DLD1 (cell line): ENCODE measurements around the gene FAM83D.
"Not testable (repeated sequence)": the region's sequence is repeated elsewhere in the genome, so short reads cannot be mapped to it uniquely, and the experiment has no call there.

Experiments
- in situ Hi-C: cut with HindIII; loops from 2 replicates; pipeline ENCODE4 v1.10.0; 2017; ENCODE audit warnings: low sequenced_read_pairs

Gene FAM83D

DNA sequence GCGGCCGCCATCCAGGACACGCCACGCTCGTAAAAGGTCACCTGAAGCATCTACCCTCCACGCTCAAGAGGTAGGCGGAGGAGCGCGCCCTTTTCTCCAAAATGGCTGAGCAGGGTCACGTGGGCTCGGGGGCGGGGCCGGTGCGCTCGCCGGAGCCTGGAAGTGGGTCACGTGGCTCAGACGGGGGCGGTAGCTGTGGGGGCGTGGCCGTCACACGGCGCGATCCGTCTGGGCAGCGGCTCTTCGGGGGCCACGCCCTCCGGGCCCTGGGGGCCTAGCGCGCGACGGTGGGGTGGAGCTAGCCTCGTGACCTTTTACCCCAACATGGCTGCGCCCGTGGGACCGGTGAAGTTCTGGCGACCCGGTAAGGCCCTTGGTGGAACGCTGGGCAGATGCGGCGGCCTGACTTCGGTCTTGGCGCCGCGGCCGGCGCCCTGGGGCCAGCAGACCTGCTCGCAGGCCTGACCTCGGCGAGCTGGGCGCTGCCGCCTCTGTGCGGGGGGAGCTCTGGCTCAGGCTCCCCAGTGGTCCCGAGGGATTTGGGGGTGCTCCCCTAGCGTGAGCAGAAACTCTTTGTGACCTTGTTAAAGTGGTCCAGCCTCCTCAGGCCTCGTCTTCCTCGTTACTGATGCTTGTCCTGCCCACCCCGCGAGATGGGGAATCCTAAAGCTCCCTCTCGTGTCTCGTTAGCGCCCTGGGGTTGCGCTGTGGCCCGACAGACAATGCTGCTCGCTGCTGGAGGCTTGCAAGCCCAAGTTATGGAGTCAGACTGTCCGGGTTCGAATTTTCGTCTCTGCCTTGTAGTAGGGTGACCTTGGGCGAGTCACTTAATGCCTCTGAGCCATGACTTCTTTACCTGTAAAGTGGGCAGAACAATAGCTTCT is 36.1 kb downstream of the FAM83D start, which contains the start of gene DHX35:
Gene DHX35 (plus strand): TSS at position 301 of the 884 bp plus-strand sequence. CDS start 24 bp downstream, at position 325.
- in situ Hi-C loops = no loop called here

DNA sequence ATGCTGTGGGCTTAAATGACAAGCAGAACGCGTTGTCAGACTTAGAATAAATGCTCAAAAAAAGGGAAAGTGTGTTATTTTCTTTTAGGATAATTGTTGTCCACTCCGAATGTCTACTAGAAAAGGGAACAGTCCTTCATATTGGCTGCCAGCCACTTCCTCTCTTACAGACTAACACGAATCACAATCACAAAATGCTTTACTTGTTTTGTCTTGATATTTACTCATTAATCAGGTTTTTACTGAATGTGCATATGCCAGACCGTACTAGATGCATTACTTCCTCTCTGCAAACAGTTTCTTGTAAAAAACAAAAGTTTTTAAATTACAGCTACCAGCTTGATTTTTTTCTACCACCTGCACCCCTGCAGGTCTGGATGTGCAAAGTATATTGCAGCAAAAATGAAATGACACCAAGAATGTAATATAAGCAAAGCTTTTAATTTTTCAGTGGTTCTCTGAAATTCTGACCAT is 36.7 kb downstream of the FAM83D start:
- in situ Hi-C loops = no loop called here

DNA sequence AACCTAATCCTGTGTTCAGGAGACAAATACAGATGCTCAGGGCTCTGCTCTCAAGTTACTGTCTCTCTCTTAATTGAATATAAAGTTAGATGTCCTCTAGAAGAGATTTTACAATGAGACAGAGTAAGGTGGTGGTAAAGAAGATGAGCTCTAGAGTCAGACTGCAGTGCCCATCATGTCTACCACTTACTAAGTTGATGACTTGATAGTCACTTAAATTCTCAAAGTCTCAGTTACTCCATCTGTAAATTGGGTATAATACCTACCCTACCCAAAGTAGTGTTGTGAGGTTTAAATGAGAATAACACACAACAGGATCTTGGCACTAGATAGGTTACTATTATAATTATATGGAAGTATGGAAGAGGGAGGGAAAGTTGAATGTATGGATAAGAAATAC is 37.5 kb downstream of the FAM83D start:
- in situ Hi-C loops = no loop called here

DNA sequence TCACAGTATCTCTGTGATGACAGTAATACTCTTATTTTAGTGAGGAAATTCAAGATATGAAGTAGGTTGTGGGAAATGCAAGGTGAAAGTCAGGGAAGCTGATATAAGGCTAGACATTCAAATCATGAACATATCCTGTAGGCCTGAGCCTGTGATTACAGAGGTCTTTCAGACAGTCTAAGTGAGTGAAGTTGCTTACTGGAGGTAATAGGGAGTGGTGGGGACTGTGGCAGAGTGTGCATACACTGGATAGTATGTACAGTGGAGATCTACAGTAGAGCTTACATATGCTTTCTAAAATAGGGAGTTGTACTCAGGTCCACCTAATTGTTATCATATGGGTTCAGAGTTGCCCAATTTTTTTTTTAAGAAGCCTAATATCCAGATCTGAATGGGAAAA is 39.0 kb downstream of the FAM83D start:
- in situ Hi-C loops = no loop called here

DNA sequence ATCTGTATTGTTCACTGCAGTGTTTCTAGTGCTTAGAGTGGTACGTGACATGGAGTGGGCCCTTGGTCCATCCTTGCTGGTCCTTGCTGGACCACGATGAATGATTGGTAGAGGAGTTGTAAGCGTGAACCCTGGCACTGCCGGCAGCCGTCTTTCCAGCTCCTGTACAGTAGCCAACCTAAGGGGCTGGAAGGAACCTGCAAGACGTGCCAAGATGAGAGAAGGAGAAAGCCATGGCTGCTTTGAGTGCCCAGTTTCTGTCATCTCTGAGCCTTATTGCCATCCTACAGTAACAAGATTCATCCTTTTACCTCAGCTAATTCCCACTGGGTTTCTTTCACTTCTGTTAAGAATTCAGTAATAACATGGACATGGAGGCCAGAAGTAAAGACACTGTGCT is 41.9 kb downstream of the FAM83D start:
- in situ Hi-C loops = no loop called here

DNA sequence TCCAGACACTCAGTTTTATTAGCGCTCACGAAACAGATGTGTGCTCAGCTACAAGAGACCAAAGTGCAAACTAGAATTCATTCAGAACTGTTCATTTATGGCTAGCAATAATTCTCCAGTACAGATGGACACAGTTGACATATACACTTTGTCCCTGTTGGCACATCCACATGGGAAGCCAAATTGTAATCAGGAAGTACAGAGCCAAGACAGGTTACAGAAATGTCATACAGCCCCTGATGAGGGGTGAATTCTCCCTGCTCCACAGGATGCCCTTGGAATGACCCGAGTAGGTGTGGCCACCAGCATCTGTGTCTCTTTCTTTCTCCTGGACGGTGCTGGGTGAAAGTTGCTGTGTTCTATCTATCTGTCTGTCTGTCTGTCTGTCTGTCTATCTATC is 43.5 kb downstream of the FAM83D start:
- in situ Hi-C loops = no loop called here

DNA sequence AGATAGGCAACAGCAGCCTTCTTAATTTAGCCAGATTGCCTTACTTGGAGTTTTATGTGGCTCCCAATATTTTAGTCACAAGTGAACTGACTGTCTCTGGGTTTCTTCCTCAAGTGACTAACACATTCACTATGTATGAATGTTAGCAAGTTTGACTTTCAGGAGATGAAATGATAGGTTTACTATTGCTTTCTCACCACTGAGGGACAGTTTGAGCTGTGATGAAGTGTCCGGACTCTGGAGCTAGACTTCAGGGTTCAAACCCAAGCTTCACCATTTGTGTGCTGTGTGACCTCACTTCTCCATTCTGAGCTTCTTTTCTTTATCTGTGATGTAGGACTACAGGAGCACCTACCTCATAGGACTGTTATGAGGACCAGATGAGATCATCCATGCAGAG is 44.1 kb downstream of the FAM83D start:
- in situ Hi-C loops = no loop called here

DNA sequence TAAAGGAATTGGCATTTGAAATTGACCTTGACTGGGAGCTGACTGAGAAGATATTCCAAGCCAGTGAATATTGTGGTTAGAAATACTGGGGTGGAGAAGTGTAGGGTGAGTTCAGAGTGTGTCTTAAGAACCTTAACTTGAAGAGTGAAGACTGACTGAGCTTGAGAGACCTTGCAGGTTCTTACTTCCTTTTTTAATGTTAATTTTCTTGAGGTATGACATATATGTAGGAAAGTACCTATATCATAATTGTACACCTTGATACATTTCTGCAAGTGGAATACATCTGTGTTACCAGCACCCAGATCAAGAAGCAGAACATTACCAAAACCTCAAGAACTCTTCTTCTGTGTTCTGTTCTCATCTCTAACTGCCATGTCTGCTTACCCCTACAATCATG is 46.9 kb downstream of the FAM83D start:
- in situ Hi-C loops = no loop called here

DNA sequence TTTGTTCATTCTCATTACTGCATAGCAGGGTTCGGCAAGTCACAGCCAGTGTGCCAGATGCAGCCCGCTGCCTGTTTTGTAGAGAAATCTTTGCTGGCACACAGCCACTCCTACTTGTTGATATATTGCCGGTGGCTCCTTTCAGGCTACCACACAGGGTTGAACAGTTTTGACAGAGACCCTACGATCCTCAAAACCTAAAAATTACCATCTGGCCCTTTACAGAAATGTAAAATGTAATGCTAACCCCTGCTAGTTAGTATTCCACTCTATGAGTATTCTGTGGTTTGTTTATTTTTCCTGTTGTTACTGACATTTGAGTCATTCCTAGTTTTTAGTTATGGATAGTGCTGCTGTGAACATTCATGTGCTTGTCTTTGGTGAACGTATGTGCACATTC is 47.4 kb downstream of the FAM83D start:
- in situ Hi-C loops = no loop called here

DNA sequence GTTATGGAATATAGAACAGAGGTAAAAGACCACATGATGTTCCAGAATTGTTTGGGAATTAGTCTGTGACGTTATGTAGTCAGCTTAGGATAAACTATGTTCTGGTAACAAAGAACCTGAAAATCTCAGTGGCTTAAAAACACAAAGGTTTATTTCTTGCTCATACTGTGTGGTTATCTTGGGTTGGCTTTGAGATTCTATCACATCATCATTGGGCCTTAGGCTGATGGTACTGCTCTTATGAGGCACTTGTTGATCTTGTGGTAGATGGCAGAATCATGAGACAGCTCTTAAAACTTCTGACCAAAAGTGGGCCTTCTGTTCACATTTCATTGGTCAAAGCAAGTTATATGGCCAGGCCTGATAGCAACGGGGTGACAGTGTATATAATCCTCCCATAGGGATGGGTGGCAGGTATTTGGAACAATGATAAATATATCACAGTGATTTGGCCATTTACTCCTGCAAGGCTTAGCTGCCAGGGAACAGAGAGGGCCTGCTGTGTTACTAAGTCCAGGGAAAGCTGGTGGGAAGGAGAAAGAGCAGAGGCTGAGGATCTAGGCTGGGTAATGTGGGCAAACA is 49.4 kb downstream of the FAM83D start:
- in situ Hi-C loops = no loop called here

DNA sequence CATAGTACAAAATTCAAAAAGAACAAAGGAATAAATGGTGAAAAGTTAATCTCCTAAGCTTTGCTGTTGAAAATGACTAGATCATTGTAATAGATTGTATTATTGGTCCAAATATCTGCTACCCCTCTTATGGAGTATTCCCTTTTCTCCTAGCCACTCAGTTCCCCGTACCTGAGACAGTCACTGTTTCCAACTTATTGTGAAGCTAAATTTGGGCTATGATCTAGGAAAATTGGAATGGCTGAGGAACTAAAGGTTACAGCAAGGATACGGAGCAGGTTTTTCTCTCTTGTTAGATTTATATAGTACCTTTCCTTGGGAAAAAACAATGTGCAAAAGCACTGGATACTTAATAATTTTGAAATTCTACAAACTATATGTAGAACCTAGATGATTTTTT is 53.2 kb downstream of the FAM83D start:
- in situ Hi-C loops = no loop called here

DNA sequence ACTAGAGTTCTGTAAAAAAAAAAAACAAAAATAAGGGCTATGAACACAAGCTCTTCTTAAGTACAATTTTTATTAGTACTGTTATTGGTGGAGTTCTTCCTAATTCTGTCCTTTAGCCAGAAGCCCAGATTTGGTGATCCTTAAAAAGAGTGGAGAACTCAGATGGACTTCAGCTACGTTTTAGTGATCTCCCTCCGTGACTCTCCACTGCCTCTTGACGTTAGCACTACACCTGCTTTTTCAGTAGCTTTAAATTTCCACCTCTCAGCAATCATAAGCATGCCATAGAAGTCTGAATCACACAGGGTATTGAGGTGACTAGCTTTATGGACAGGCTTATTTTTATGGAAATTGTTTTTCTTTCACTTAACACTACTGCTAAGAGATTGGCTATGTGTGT is 53.6 kb downstream of the FAM83D start:
- in situ Hi-C loops = no loop called here

DNA sequence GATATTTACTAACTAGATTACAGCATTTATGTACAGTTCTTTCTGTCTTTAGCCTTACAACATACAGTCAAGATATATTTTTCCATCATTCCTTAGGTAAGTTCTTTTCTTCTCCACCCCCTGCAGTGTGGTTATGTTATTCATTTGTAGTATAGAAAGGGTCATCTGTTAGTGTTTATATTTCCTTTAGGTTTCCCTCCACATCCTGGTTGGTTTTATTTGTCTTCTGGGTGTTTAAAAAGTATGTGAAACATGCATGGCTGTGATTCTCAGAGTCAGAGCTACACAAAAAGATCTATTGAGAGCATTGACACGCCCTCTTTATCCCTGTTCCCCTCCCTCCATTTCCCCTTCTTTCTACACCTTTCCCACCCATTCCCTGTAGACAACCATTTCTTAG is 56.1 kb downstream of the FAM83D start:
- in situ Hi-C loops = no loop called here

DNA sequence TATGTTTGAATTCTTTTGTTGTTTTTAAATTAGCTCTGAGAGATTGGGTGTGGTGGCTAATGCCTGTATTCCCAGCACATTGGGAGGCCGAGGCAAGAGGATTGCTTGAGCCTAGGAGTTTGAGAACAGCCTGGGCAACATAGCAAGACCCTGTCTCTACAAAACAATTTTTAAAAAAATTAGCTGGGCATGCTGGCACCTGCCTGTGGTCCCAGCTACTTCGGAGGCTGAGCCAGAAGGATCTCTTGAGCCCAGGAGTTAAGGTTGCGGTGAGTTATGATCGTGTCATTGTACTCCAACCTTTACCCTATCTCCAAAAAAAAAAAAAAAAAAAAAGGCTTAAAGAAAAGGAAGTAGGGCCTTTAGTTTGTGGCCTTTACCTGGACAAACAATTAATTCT is 58.8 kb downstream of the FAM83D start:
- in situ Hi-C loops = no loop called here

DNA sequence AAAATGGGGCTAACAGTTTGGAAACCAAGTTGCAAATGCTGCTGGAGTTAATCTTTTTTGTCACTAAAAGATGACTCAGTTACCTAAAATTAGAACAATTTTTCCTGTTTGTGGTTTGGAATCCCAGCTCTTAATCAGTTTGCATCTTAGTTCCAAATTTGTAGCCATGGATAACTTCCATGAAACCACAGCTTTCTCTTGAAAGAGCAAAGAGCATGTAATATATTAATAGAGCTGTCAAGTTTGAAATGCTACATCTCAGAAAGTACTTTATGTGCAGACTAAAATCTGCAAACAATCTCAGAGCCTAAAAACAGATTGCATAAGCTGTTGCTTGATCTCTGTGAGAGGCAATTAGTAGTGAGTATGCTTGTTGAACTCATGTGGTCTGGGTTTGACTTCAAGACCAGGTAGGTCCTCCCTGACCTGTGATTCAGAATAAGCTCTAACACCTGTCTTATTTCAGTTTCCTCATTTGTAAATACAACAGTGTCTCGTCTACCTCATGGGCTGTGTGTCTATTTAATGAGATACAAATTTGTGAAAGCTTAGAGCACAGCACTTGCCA is 59.5 kb downstream of the FAM83D start:
- in situ Hi-C loops = no loop called here

DNA sequence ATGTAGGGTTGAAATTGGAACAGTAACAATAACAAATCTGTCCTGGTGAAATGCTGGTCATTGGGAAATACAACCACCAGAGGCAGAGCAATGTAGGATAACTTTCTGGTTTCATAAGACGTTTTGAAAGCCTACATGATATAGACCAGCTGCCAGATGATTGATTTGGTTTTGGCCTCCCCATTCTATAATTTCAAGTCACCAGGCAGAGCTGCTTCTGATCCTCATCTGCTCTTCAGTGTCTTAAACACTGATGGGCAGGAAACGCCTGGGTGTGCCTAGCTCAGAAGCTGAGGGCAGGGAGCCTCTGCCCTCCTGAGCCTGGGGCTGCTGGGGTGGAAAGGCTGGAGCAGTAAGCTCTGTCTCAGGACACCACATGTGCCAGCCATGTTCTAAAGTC is 60.4 kb downstream of the FAM83D start:
- in situ Hi-C loops = no loop called here

DNA sequence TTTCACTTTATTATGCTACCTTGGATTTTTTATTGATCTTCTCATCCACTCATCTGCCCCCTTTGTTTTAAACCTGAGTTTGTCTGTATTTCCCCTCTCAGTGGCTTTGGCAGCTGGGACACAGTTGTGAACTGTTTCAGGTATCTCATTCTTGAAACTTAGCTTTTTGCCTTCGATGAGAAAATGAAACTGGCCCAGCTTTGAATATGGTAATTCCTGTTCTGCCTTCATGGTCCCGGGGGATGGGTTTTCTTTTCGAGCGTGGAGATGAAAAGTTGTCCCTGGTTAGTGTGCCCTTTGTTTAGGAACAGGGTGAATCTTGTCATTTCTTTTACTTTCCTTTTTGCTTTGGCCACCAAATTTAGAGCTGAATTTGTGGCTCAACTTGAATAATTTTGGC is 61.6 kb downstream of the FAM83D start:
- in situ Hi-C loops = no loop called here

DNA sequence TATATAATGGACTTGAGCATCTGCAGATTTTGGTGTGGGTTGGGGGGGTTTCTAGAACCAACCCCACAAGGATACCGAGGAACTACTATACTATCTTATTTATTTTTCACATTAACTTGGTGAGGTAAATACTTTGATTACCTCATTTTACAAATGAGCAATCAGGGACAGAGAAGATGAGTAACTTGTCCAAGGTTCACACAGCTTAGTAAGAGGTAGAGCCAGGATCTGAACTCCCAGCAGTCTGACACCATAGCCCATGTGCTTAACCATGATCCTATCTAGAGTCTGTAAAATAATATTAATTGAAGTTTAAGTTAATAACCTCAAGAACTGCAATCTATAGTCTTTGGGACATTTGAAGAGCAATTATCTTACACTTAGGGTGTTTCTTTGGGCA is 64.5 kb downstream of the FAM83D start:
- in situ Hi-C loops = no loop called here

DNA sequence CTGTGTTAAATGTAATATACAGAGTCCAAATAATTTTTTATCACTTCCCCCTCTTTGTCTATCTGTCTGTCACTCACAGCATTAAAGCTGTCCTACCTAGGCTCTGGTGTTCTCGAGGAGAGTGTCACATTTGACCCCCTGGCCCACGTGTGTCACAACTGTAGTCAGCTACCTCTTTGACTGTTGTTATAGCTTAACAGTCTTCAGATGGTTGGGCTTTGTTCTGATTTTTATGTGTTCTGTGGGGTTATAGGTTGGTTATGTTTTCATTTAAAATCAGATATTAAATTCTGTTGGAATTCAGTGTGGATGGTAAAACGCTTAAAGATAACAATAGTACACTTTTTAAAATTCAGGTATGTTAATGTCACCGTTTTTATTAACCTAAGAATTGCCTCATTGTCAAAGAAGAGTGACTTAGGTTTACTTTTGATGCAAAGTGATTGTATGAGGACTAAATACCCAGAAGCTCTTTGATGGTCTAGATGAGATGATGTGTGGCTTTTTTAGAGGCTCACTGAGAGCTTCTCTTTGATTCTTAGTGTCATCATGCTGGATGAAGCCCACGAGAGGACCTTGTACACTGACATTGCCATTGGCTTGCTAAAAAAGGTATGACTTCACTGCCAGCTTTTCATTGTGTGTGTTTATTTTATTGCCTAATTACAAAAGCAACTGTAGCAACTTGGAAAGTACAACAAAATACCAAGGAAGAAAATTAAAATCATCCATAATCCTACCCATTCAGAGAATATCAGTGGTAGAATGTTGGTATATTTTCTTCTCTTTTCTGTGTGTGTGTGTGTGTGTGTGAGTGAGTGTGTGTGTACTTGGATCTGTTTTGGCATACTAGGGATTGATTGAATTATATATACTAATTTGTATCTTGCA is 65.8 kb downstream of the FAM83D start:
- in situ Hi-C loops = no loop called here

DNA sequence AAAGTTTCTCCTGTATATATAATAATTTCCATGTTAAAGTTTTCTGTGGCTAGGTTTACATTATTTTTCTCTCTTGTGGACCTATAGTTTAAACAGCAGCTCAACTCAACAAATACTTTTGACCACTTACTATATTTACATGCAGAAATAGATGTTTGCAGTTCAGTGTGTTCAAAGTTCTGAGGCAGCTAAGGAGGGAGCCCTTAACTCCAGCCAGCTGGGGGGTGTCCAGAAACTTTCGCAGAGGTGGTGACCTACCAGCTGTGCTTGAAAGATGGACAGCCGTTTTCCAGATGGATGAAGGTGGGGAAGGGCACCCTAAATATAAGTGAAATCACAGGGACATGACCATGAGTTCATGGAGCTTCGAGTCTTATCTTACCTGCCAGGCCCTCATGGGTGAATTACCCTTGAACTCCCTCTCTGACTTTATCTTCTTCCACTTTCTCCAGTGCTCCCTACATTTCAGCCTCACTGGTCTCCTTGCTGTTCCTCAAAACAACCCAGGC is 69.4 kb downstream of the FAM83D start:
- in situ Hi-C loops = no loop called here

DNA sequence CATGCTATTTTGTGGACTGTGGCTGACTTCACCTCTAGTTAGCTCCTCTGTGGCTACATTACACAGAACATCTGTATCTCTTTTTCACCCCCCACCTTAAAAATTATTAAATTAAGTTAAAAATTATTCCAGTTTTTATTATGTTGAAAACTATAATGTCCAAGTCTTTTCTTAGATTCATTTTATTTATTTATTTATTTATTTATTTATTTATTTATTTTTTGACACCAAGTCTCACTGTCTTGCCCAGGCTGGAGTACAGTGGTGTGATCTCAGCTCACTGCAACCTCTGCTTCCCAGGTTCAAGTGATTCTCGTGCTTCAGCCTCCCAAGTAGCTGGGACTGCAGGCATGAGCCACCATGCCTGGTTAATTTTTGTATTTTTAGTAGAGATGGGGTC is 70.6 kb downstream of the FAM83D start:
- in situ Hi-C loops = not testable (repeated sequence)
